IMR-90 (cell line): ENCODE measurements around the gene MACF1. TPM values are rescaled to one million over a fixed set of nuclear protein-coding genes. Genes with fewer than 3 reads are reported as not detected.
"Not testable (repeated sequence)": the region's sequence is repeated elsewhere in the genome, so short reads cannot be mapped to it uniquely, and the experiment has no call there.

Source experiments
- ATAC-seq: fragments of 200-7000 bp; cut with Tn5 transposase; 2 replicates; pipeline ENCODE4 v1.9.1; 2020; ENCODE audit warnings: low read depth, mild to moderate bottlenecking, moderate library complexity
- BruUV-seq: library from RNA; stranded (reverse); fragments of 400-500 nt; replicated peaks from 2 replicates; lab custom pipeline; 2021; lab: Mats Ljungman, UMichigan
- CTCF ChIA-PET: fragments of 300-600 bp; formaldehyde crosslinking; extraction: SDS; loops from one replicate; lab custom pipeline; 2021; ENCODE audit warnings: antibody characterized with exemption; lab: Yijun Ruan, JAX
- POLR2A ChIA-PET: fragments of 300-600 bp; sonication (Branson Sonifier 250); formaldehyde crosslinking; loops from one replicate; lab custom pipeline; 2022; ENCODE audit warnings: antibody characterized with exemption; ENCODE audit not compliant: unreplicated experiment; lab: Charles Lee
- DNase-seq: peaks from one replicate; pipeline ENCODE4 v3.0.0; 2013
- H2AFZ ChIP-seq: replicated peaks from 2 replicates; pipeline ENCODE3; 2013; ENCODE audit warnings: low read length, mild to moderate bottlenecking; ENCODE audit not compliant: poor library complexity
- H2AK5ac ChIP-seq: 2 replicates; pipeline ENCODE4 v1.6.1; 2013; ENCODE audit warnings: low read depth, low read length, inconsistent platforms
- H2AK9ac ChIP-seq: replicated peaks from 2 replicates; pipeline ENCODE3; 2013; ENCODE audit warnings: mild to moderate bottlenecking, low read depth, low read length, moderate library complexity; ENCODE audit not compliant: poor library complexity
- H2BK120ac ChIP-seq: 2 replicates; pipeline ENCODE4 v1.6.1; 2013; ENCODE audit warnings: low read depth, low read length, inconsistent platforms
- H2BK15ac ChIP-seq: 3 replicates; pipeline ENCODE4 v1.6.1; 2013; ENCODE audit warnings: low read depth, low read length, inconsistent platforms
- H2BK20ac ChIP-seq: 2 replicates; pipeline ENCODE4 v1.6.1; 2013; ENCODE audit warnings: low read depth, mild to moderate bottlenecking, inconsistent platforms, low read length, moderate library complexity
- H2BK5ac ChIP-seq: 2 replicates; pipeline ENCODE4 v1.6.1; 2013; ENCODE audit warnings: mild to moderate bottlenecking, low read depth, low read length, inconsistent platforms; ENCODE audit not compliant: poor library complexity, severe bottlenecking
- H3K14ac ChIP-seq: replicated peaks from 2 replicates; pipeline ENCODE4 v1.6.1; 2013; ENCODE audit warnings: low read depth, low read length, inconsistent platforms
- H3K18ac ChIP-seq: 2 replicates; pipeline ENCODE4 v1.6.1; 2013; ENCODE audit warnings: low read depth, low read length, control low read depth
- H3K23ac ChIP-seq: 2 replicates; pipeline ENCODE4 v1.6.1; 2013; ENCODE audit warnings: low read depth, low read length, inconsistent platforms
- H3K27ac ChIP-seq: 2 replicates; pipeline ENCODE4 v1.5.1; 2013; ENCODE audit warnings: mild to moderate bottlenecking, control low read depth, low read length; ENCODE audit not compliant: insufficient read depth
- H3K27me3 ChIP-seq: 2 replicates; pipeline ENCODE4 v1.6.1; 2013; ENCODE audit warnings: low read length; ENCODE audit not compliant: control insufficient read depth, insufficient read depth
- H3K36me3 ChIP-seq: 2 replicates; pipeline ENCODE4 v1.6.1; 2013; ENCODE audit warnings: low read length, mixed read lengths; ENCODE audit not compliant: control insufficient read depth, insufficient read depth
- H3K4ac ChIP-seq: 2 replicates; pipeline ENCODE4 v1.6.1; 2013; ENCODE audit warnings: low read depth, low read length, inconsistent platforms
- H3K4me1 ChIP-seq: 2 replicates; pipeline ENCODE4 v1.6.1; 2013; ENCODE audit warnings: low read length, mixed read lengths; ENCODE audit not compliant: control insufficient read depth, insufficient read depth
- H3K4me2 ChIP-seq: 2 replicates; pipeline ENCODE4 v1.6.1; 2013; ENCODE audit warnings: low read depth, mild to moderate bottlenecking, control low read depth, low read length, moderate library complexity
- H3K4me3 ChIP-seq: 2 replicates; pipeline ENCODE4 v1.5.1; 2013; ENCODE audit warnings: low read depth, mild to moderate bottlenecking, control low read depth, low read length, moderate library complexity; ENCODE audit not compliant: insufficient read depth
- H3K56ac ChIP-seq: 2 replicates; pipeline ENCODE4 v1.6.1; 2013; ENCODE audit warnings: low read length, inconsistent platforms; ENCODE audit not compliant: insufficient read depth; ENCODE audit errors: extremely low read depth
- H3K79me1 ChIP-seq, 2 experiments: 2 replicates each; pipeline ENCODE4 v1.6.1; 2013; ENCODE audit warnings: low read length in 2 of 2, inconsistent platforms in 1 of 2, low read depth in 1 of 2
- H3K9ac ChIP-seq: 2 replicates; pipeline ENCODE4 v1.6.1; 2013; ENCODE audit warnings: low read depth, low read length, control low read depth
- H3K9me1 ChIP-seq: 2 replicates; pipeline ENCODE4 v1.6.1; 2013; ENCODE audit warnings: low read length, inconsistent platforms; ENCODE audit not compliant: insufficient read depth
- H3K9me3 ChIP-seq: 2 replicates; pipeline ENCODE4 v1.6.1; 2013; ENCODE audit warnings: low read length; ENCODE audit not compliant: control insufficient read depth, insufficient read depth
- H4K20me1 ChIP-seq: 2 replicates; pipeline ENCODE4 v1.6.1; 2013; ENCODE audit warnings: low read length, inconsistent platforms; ENCODE audit not compliant: insufficient read depth
- H4K5ac ChIP-seq: 2 replicates; pipeline ENCODE4 v1.6.1; 2013; ENCODE audit warnings: mild to moderate bottlenecking, low read depth, low read length, control low read depth
- H4K8ac ChIP-seq, 2 experiments: 2 replicates each; pipeline ENCODE4 v1.6.1; 2013; ENCODE audit warnings: low read depth in 2 of 2, low read length in 2 of 2, control low read depth in 1 of 2, inconsistent platforms in 1 of 2
- H4K91ac ChIP-seq: 2 replicates; pipeline ENCODE4 v1.6.1; 2013; ENCODE audit warnings: low read depth, low read length, inconsistent platforms; ENCODE audit not compliant: insufficient read depth
- WGBS, 2 experiments: methylation state at CpG; one replicate each; pipeline versions ENCODE4 v1.1.5 to v1.1.7; 2013; ENCODE audit warnings: missing lambda C conversion rate in 2 of 2; ENCODE audit not compliant: insufficient read length in 1 of 2; ENCODE audit errors: extremely low coverage in 2 of 2; 5-methylcytosine and 5-hydroxymethylcytosine counted together
- dilution Hi-C: fragments of 300-500 bp; cut with HindIII; formaldehyde crosslinking; loops from one replicate; pipeline ENCODE4 v1.14.3; 2018; ENCODE audit warnings: low sequenced_read_pairs; ENCODE audit not compliant: unreplicated experiment
- in situ Hi-C: fragments of 300-500 bp; cut with MboI; formaldehyde crosslinking; loops from 3 replicates; pipeline ENCODE4 v1.14.3; 2019; ENCODE audit warnings: low sequenced_read_pairs, inconsistent platforms, mixed read lengths
- intact Hi-C: fragments of 100-400 bp; cut with micrococcal nuclease; formaldehyde crosslinking; loops from 2 replicates; pipeline ENCODE4 v1.10.0; 2022
- polyA plus RNA-seq, 3 experiments: library from polyadenylated mRNA; depleted of rRNA; stranded (reverse); fragments of >200 nt; gene quantifications; 2 replicates each; pipeline ENCODE4 v1.2.3, GENCODE V29; 2012; ENCODE audit warnings: low replicate concordance in 1 of 3
- total RNA-seq: library from RNA; depleted of rRNA; stranded (reverse); fragments of >200 nt; gene quantifications from 2 replicates; pipeline ENCODE4 v1.2.3, GENCODE V29; 2012

MACF1 gene
- total and polyA plus RNA-seq, 2 of the 4 experiments (the other 2 are of a cell fraction): 67.6 to 369 TPM

DNA sequence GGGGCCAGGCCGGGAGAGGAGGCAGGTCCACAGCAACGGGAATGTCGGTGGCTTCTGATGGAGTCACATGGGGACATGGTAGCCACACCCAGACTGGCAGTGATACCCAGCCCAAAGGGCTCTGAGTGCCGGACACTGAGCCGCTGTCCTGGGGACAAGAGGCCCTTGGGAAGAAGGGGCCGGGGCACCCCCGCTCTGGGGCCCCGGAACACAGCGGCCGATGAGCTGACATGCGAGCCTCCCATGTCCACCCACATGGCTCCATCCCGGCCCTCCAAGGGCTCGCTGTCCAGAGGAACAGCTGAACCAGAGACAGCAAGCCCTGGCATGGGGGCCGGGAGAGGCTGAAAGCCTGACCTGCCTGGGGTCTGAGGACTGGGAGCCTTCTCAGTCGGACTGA is 294.3 kb downstream of the MACF1 start:
- BruUV-seq, H3K36me3 ChIP-seq, H4K5ac ChIP-seq, DNase-seq, H4K8ac ChIP-seq, CTCF ChIA-PET, H2BK20ac ChIP-seq, H2BK120ac ChIP-seq, H3K9me3 ChIP-seq, H3K4me3 ChIP-seq, H2AK9ac ChIP-seq, H3K27ac ChIP-seq, H3K4me2 ChIP-seq, H2AFZ ChIP-seq, in situ Hi-C loops, H2BK15ac ChIP-seq, dilution Hi-C loops, H3K18ac ChIP-seq, H3K56ac ChIP-seq, H2BK5ac ChIP-seq, POLR2A ChIA-PET, H2AK5ac ChIP-seq, H4K91ac ChIP-seq, H3K4me1 ChIP-seq, H3K4ac ChIP-seq, H3K9ac ChIP-seq, intact Hi-C loops, H4K20me1 ChIP-seq, H3K23ac ChIP-seq, ATAC-seq, H3K14ac ChIP-seq, H3K27me3 ChIP-seq, H3K79me1 ChIP-seq, H3K9me1 ChIP-seq: not testable (repeated sequence)
- WGBS, 2 experiments: no CpG with 5 or more reads among the region's 15 CpGs
